Upper lobe of left lung (tissue), 4 donors: ENCODE measurements around the gene MON1B.
"Not testable (repeated sequence)": the region's sequence is repeated elsewhere in the genome, so short reads cannot be mapped to it uniquely, and the experiment has no call there.

Experiments
- EP300 ChIP-seq, 4 donors: sonication (generic); formaldehyde crosslinking; IDR thresholded peaks; one replicate each; pipeline ENCODE4 v1.5.1; 2017; ENCODE audit warnings: antibody characterized with exemption in 4 of 4, control low read depth in 2 of 4
- POLR2A ChIP-seq, 4 donors: fragments of 450-650 bp; IDR thresholded peaks; one replicate each; pipeline ENCODE4 v1.5.1; 2016 to 2017; ENCODE audit warnings: antibody characterized with exemption in 4 of 4, mild to moderate bottlenecking in 2 of 4
- POLR2AphosphoS5 ChIP-seq, 2 donors: sonication (generic); formaldehyde crosslinking; IDR thresholded peaks; one replicate each; pipeline ENCODE4 v1.5.1; 2017; ENCODE audit warnings: antibody characterized with exemption in 2 of 2
- TF ChIP-seq, protein P1 (sequence below), 6 experiments: fragments of 450-650 bp in 4 of 6; fragments of 200-600 bp in 2 of 6; sonication (generic) in 2 of 6; IDR thresholded peaks; one replicate each; pipeline ENCODE4 v1.5.1; 2016 to 2019; ENCODE audit warnings: antibody characterized with exemption in 6 of 6

GRCh38 chr16:77165536-77166236, 25.3 kb upstream of the MON1B start:
- TF ChIP-seq, protein P1, sequence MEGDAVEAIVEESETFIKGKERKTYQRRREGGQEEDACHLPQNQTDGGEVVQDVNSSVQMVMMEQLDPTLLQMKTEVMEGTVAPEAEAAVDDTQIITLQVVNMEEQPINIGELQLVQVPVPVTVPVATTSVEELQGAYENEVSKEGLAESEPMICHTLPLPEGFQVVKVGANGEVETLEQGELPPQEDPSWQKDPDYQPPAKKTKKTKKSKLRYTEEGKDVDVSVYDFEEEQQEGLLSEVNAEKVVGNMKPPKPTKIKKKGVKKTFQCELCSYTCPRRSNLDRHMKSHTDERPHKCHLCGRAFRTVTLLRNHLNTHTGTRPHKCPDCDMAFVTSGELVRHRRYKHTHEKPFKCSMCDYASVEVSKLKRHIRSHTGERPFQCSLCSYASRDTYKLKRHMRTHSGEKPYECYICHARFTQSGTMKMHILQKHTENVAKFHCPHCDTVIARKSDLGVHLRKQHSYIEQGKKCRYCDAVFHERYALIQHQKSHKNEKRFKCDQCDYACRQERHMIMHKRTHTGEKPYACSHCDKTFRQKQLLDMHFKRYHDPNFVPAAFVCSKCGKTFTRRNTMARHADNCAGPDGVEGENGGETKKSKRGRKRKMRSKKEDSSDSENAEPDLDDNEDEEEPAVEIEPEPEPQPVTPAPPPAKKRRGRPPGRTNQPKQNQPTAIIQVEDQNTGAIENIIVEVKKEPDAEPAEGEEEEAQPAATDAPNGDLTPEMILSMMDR (IDR thresholded peaks at IDR 0.05): not testable (repeated sequence)
- TF ChIP-seq POLR2A, EP300, POLR2AphosphoS5 (IDR thresholded peaks at IDR 0.05): not testable (repeated sequence)
